GM12874 (cell line): Measurements from ENCODE around the gene RSPO1.

ENCODE experiments used
- CTCF ChIP-seq: IDR thresholded peaks from 2 replicates; pipeline ENCODE4 v1.5.1; 2011; ENCODE audit warnings: low read depth, mild to moderate bottlenecking, control low read depth, low read length, moderate library complexity; ENCODE audit not compliant: insufficient read depth

The RSPO1 gene

GRCh38 chr1:37634992-37635902 is 555 bp upstream of the RSPO1 start:
- no peak for TF ChIP-seq CTCF

- TF ChIP-seq CTCF = no peak
These were observed 801 bp downstream of the RSPO1 start for GRCh38 chr1:37633938-37634243.

- no peak for TF ChIP-seq CTCF
These were observed 1.4 kb downstream of the RSPO1 start for GRCh38 chr1:37633040-37633937.

GRCh38 chr1:37631036-37631435 is 3.7 kb downstream of the RSPO1 start:
- no peak for TF ChIP-seq CTCF

- TF ChIP-seq CTCF = no peak
These were observed 4.2 kb downstream of the RSPO1 start for GRCh38 chr1:37630426-37631028.

GRCh38 chr1:37629726-37630425 is 4.8 kb downstream of the RSPO1 start:
- TF ChIP-seq CTCF = no peak
